Measurements from ENCODE around the gene ARHGAP24. TPM values are rescaled to one million over a fixed set of nuclear protein-coding genes. Genes with fewer than 3 reads are reported as not detected.

The ARHGAP24 gene
- total RNA-seq, 4 donors from 2014 or later: 41.6 to 71.2 (median 62.0) TPM

GRCh38 chr4:85713005-85713404 is 238.1 kb downstream of the ARHGAP24 start:
- Histone ChIP-seq H3K9me3 (no peaks in the 10 kb centered on the region), H3K4me3 (no peak overlapping the region), H3K27me3 (no peaks in the 10 kb centered on the region), H3K27ac (no peak overlapping the region), H3K4me1 (peaks cover 0 to 19% (median 0%) of the 10 kb centered on the region in 4 donors), H3K36me3 (no peaks in the 10 kb centered on the region)
- DNase-seq (ENCODE audit: low spot score in 2 of 2): no peak
- no peak for TF ChIP-seq EP300 (IDR thresholded peaks at IDR 0.05)
- TF ChIP-seq POLR2A (IDR thresholded peaks at IDR 0.05): no peak
- no peak for TF ChIP-seq CTCF (IDR thresholded peaks at IDR 0.05)
- WGBS, 2 donors: 94 to 96% methylated on average over 5 of the region's 5 CpGs

- no peaks in the 10 kb centered on the region for H3K36me3 ChIP-seq
- no peak overlapping the region for H3K27ac ChIP-seq
- no peaks in the 10 kb centered on the region for H3K9me3 ChIP-seq
- DNase-seq (ENCODE audit: low spot score in 2 of 2): no peak
- WGBS, 2 donors: 54% methylated on average over 3 of the region's 3 CpGs
- H3K27me3 ChIP-seq: no peaks in the 10 kb centered on the region
- peaks cover 0 to 17% (median 0%) of the 10 kb centered on the region in 4 donors for H3K4me1 ChIP-seq
- H3K4me3 ChIP-seq: no peak overlapping the region
- TF ChIP-seq EP300 (IDR thresholded peaks at IDR 0.05) (no peak), CTCF (IDR thresholded peaks at IDR 0.05) (no peak), POLR2A (IDR thresholded peaks at IDR 0.05) (no peak)
These were observed 241.2 kb downstream of the ARHGAP24 start for GRCh38 chr4:85715991-85716737.

- no peak for DNase-seq (ENCODE audit: low spot score in 2 of 2)
- TF ChIP-seq CTCF (IDR thresholded peaks at IDR 0.05) (no peak), POLR2A (IDR thresholded peaks at IDR 0.05) (no peak), EP300 (IDR thresholded peaks at IDR 0.05) (no peak)
- 86 to 90% methylated on average over 1 of the region's 1 CpG for WGBS, 2 donors
These were observed 242.4 kb downstream of the ARHGAP24 start for GRCh38 chr4:85717351-85717750.

GRCh38 chr4:85717847-85718246 is 242.9 kb downstream of the ARHGAP24 start:
- peaks cover 0 to 2% (median 0%) of the 10 kb centered on the region in 3 donors for H3K36me3 ChIP-seq
- H3K27ac ChIP-seq: peak overlapping the region in 1 of 4 donors; percentile 5
- H3K9me3 ChIP-seq: no peaks in the 10 kb centered on the region
- no peak overlapping the region for H3K4me3 ChIP-seq
- WGBS, 2 donors: 58 to 64% methylated on average over 2 of the region's 2 CpGs
- H3K27me3 ChIP-seq: no peaks in the 10 kb centered on the region
- TF ChIP-seq EP300 (IDR thresholded peaks at IDR 0.05) (no peak), POLR2A (IDR thresholded peaks at IDR 0.05) (no peak), CTCF (IDR thresholded peaks at IDR 0.05) (no peak)
- DNase-seq (ENCODE audit: low spot score in 2 of 2): no peak
- peaks cover 0 to 20% (median 0%) of the 10 kb centered on the region in 4 donors for H3K4me1 ChIP-seq

More at GRCh38 chr4:85717351-85717750, 242.4 kb downstream of the ARHGAP24 start:
- Histone ChIP-seq H3K36me3 (no peaks in the 10 kb centered on the region), H3K27me3 (no peaks in the 10 kb centered on the region), H3K27ac (peak overlapping the region in 1 of 4 donors; percentile 5), H3K4me3 (no peak overlapping the region), H3K9me3 (no peaks in the 10 kb centered on the region), H3K4me1 (peaks cover 0 to 17% (median 0%) of the 10 kb centered on the region in 4 donors)

GRCh38 chr4:85720735-85721134 is 245.8 kb downstream of the ARHGAP24 start:
- DNase-seq (ENCODE audit: low spot score in 2 of 2): no peak
- Histone ChIP-seq H3K36me3 (peaks cover 0 to 5% (median 0%) of the 10 kb centered on the region in 3 donors), H3K4me1 (peaks cover 0 to 45% (median 11%) of the 10 kb centered on the region in 4 donors), H3K9me3 (no peaks in the 10 kb centered on the region), H3K4me3 (no peak overlapping the region), H3K27ac (peak overlapping the region in 1 of 4 donors; percentile 50), H3K27me3 (no peaks in the 10 kb centered on the region)
- no peak for TF ChIP-seq EP300 (IDR thresholded peaks at IDR 0.05)
- WGBS, 2 donors: 57 to 58% methylated on average over 3 of the region's 3 CpGs
